Fibroblast of skin of left quadriceps (primary cell): Measurements from ENCODE around the gene PNPT1.
A peak's percentile ranks its signal among the peaks of the same experiment; 100 is the strongest.

Experiments
- DNase-seq, 2 experiments: peaks; one replicate each; pipeline ENCODE4 v3.0.0-alpha.2; 2013; ENCODE audit warnings: low read depth in 2 of 2

PNPT1 gene

DNA sequence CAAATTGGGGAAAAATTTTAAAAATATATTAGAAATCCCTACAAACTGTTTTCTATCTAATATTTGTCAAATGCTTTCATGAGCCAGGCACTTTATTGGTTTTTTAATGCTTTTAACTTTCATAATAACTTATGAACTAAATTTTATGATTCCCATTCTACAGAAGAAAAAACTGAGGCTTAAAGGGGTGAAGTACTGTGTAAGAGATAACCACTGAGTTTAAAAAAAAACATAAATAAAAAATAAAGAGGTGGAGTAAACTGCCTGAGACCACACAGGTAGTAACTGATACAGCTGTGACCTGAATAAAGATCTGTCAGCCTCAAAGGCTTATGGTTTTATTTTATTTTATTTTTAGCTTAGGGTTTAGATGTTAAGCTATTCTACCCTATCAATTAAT, 24.7 kb downstream of the PNPT1 start:
- no peak for DNase-seq

DNA sequence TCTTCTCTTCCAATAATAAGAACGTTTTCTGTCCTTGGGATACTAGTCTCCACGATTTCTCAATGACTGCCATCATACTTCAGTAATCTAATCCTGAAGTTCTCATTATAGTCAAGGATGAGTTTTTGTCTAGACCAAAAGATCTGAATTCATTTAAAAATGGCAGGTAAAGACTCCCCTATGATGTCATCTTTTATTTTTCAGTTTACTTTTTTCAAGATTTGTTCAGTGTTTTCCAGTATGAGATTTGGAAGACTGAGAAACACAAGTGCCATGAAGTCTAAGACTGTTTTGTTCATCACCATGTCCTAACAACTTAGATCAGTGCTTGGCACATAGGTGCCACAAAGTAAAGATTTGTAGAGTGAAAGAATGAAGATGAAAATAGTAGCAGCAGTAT, 40.4 kb downstream of the PNPT1 start:
- DNase-seq: no peak

DNA sequence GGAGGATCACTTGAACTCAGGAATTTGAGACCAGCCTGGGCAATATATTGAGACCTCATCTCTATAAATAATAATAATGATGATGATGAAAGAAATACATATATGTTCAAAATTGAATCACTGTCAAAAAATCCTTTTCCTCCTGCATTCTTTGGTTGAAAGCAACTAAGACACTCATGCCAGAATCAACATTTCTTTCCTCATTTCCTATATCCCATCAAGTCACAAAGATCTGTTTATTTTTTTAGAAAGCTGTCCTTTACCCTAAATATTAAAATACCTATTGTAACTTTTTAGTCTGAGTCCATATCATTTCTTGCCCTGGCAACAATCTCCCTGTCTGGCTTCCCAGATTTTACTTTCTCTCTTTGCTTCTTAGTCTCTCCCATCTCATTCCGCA, 44.4 kb downstream of the PNPT1 start:
- DNase-seq: no peak

DNA sequence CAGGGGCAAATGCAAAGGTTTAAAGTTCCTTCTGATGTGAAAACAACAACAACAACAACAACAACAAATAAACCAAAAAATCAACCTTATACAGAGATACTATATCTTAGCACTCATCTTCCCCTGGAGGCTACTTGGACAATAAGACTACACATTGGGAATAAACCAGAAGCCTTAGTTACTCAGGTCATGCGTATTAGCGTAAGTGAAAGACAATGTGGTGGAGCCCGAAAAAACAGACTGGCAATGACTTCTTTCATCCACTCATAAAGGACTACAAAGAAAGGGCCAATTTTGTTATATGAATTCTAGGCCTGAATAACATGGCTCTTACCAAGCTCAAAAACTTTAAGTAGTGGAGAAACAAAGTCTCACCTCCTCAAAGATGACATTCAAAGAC, 56.8 kb downstream of the PNPT1 start:
- no peak for DNase-seq

DNA sequence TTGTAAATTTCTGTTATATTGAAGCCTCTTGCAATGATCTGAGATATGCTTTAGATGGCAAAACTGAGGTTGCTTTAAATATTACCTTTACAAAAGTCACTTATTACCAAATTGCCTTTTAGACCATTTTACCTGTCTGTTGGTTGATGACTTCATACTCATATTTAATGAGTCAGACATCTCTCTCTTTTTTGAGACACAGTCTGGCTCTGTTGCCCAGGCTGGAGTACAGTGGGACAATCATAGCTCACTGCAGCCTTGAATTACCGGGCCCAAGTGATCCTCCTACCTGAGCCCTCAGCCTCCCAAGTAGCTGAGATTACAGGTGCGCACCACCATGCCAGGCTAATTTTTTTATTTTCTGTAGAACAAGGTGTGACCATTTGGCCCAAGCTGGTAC, 64.7 kb downstream of the PNPT1 start:
- DNase-seq: no peak

DNA sequence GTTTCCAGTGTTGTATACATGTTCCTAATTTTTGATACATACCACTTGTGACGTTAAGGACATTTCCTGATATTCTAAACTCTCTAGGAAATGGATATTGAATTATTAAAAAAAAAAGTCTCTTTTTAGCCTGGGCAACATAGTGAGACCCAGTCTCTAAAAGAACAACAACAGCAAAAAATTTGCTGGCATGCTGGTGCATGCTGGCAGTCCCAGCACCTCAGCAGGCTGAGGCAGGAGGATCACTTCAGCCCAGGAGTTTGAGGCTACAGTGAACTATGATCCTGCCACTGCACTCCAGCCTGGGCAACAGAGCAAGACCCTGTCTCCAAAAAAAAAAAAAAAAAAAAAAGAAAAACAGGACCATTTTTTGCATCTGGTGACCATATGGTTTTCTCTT, 65.7 kb downstream of the PNPT1 start:
- no peak for DNase-seq

DNA sequence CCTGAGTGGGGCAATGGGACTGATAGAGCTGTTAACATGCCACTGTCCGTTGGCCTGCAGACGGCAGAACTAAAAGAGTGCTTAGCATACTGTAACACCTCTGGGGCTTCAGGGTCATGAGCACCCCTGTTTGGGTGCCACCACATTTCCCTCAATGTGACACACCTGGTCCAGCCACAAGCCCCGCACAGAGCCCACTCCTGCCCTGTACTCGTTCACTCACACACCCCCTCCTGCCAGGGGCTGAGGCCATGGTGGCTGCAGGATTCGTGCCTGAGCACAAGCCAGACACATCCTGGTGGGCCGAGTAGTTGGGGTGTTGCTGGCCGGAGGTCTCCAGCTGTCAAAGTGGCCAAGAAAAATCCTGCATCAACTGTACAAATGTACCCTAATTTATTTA, 71.8 kb downstream of the PNPT1 start:
- DNase-seq: no peak

DNA sequence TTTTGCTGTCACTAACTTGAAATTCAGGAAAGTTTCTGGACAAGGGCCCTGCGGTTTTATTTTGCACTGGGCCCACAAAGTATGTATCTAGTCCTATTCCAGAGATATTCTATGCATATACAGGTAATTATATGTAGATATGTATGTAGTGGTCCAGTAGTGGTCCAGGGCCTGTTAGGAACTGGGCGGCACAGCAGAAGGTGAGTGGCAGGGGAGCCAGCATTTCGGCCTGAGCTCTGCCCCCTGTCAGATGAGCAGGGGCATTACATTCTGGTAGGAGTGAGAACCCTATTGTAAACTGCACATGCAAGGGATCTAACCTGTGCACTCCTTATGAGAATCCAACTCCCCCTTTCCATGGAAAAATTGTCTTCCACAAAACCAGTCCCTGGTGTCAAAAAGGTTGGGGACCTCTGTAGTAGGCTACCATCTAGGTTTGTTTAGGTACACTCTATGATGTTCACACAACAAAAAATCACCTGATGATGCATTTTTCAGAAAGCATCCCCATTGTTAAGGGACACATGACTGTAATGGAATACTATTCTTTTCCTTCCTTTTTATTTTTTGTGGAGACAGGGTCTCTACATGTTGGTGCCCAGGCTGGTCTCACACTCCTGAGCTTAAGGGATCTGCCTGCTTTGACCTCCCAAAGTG, 73.4 kb downstream of the PNPT1 start:
- DNase-seq: no peak

DNA sequence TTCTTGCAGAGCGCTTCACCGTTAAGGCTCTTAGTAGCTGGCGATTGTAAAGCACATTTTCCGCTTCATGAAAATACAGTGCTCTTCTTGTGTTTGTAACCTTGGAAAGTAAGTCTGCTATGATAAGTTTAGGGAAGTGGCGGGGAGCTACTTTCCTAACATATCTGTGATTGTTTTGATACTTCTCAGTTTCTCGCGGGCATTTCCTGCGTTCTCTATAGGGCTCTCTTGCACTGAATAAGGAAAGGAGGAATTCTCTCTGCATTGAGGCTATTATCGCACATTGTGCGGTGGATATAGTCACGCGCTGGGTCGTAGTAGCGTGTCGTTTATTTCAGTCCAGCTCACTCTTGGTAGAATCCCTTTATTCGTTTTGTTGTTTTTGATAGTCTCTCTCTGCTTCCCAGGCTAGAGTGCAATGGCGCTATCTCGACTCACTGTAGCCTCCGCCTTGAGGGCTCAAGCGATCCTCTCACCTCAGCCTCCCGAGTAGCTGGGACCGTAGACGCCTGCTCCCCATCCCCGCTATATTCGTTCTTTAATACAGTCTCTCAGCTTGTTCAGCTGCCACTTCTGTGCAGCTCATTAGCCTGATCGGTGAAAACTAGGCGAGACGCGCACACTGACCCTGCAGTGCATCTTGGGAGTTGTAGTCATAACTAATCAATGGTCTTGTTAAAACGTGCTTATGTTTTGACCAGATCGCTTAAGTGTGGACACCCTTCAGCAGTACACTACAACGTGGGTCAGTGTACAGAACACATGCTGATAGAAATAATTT, 75.2 kb downstream of the PNPT1 start:
- DNase-seq: no peak

DNA sequence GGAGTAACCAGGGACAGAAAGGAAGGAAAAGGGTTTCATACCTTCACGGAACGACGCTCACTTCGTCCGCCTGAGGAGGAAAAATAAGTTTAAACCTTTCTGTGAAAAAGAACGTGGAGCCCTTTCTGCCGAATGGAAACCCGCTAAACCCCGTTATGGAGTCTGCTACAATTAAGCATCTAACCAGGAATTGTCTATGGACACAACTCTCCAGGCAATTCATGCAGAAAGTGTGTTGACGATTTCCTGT, 75.7 kb downstream of the PNPT1 start:
- no peak for DNase-seq

DNA sequence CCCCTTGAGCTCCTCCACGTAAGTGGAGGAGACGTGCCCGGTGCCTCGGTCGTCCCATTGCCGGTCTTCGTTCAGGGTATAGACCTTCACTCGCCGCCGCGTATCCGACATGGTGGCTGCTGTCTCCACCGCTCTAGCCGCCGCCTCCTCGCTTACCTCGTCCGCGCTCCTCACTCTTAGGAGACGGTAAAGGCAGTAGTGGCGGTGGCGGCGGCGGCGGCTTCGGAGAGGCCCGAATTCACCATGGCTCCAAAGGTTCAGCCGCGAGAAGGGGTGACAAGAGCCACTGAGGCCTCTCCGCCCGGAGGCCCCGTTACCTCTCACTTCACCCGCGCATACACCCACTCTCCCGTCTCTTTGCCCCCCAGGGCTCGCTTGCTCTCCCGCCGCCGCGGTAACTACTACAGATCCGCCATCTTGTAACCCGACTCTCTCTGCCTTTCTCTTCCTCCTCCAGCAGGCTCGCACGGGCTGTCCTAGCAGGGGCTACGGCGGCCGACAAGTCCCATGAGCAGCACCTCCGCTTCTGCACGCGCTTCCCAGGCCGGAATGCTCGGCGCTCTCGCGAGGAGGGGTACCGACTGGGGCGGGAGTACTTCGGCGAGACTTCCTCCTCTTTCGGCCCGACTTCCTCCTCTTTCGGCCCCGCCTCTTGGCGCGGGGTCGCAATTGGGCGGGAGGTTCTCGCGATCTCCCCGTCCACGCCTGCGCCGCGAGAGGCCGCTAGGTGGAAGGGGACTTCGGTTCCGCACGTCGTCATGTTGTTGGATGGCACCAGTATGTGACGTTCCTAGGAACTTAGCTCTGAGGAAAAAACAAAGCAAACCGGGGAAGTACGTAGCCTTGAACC, 76.2 kb downstream of the PNPT1 start, which contains the start of gene PPP4R3B:
PPP4R3B (minus strand) TSS at position 448 of the 850 bp plus-strand sequence; CDS start at position 111, 337 bp downstream.
- peak; percentile 99 for DNase-seq

DNA sequence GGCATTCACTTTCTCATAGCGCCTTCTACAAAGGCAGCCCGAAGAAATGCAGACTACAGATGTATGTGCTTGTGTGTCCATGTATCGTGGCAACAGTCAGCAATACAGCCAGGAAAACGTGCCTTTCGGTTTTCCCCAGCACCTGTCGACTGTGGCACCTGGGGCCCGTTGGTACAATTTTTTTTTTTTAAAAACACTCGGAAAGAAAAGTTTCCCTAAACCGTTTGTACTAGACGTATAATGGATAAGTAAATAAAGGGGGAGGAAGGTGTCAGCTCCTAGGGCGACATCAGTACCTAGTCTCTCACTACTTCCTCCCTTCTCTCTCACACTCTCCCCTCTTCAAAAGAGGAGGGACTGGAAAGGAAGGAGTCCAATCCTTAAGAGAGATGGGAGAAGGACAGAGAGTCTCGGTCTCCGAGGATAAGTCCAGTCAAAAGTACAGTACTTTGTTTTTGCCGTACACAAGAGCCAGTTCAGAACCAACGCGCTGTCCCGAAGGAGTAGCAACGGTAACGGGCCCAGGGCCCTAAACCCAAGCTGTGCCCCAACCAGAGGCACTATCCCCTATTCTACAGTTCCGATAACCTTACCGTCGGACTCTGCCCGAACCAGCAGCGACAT, 77.0 kb downstream of the PNPT1 start:
- DNase-seq: no peak

DNA sequence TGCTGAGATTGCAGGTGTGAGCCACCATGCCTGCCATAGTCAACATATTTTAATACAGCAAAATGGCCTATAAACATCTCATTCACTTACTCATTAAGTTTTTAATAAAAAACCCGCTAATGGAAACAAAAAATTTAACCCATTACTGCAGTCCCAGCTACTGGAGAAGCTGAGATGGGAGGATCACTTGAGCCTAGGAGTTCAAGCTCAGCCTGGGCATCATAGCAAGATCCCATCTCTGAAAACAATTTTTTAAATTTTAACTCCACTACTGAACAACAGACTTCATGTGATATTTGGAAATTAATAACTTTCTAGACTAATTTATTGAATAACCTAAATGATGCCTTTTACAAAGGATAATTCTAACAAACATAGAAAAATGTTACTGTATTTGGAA, 81.6 kb downstream of the PNPT1 start:
- no peak for DNase-seq

DNA sequence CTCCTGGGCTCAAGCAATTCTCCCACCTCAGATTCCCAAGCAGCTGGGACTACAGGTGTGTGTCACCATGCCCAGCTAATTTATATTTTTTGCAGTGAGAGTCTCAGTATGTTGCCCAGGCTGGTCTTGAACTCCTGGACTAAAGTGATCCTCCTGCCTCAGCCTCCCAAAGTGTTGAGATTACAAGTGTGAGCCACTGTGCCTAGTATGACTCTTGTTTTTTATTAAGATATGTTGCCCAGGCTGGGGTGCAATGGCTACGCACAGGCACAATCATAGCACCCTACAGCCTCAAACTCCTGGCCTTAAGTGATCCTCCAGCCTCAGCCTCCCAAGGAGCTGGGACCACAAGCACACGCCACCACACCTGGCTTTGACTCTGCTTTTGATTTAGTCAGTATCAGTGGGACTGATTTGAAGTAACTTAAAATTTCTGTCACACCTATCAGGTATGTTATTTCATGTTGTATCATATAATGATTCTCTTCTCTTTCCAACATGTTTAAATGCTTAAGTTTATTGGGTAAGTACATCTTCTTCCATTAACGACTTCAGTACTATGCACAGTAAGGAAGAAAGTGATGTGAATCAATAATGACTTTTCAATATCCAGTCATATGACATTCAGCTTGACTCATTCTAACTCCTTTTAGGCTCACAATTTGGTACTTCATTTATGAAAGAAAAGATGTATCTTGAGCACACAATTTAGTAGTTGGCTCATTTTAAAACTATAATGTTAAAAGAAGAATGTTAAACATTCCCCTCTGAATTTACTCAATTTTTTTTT, 82.5 kb downstream of the PNPT1 start:
- no peak for DNase-seq

DNA sequence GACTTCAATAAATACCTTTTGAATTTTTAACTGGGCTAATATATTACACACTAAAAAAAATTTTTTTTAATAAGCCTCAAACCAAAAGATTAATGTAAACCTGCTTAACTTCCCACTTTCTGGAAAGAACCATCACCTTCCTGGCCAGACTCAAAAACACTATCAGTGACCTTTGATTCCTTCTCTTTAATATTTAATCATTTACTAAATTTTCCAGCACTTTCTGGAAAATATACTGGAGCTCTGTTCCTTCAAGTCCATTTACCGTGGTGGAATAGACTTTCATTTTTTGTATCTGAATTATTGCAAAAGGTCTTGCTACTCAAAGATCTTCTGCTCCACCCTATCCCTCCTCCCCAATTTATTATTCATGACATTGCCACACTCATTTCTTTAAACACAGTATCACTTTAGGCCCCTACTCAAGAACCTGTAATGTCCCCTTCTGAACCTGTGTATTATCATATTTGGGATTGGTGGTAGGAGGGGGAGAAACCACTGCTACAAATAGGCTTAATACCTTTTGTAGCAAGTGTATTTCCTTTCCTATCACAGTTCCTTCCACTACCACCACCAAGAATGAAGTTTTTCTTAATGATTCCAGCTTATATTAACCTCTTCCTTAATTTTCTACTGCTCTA, 83.6 kb downstream of the PNPT1 start:
- DNase-seq: no peak

DNA sequence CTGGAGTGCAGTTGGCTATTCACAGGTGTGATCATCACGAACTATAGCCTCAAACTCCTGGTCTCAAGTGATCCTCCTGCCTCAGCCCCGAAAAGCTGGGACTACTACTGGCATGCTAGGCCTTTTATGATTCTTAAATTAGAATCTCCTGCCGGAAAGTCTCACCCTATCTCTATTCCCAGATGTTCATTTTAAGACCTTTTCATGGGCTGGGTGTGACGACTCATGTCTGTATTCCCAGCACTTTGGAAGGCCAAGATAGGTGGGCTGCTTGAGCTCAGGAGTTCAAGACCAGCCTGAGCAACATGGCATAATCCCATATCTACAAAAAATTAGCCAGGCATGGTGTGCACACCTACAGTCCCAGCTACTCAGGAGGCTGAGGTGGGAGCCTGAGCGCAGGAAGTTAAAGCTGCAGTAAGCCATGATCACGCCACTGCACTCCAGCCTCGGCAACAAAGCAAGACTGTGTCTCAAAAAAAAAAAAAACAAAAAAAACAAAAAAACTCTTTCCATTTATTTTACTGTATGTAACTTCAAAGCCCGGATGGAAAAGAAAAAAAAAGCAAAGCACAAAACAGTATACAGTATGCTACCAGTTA, 84.3 kb downstream of the PNPT1 start:
- DNase-seq: no peak

DNA sequence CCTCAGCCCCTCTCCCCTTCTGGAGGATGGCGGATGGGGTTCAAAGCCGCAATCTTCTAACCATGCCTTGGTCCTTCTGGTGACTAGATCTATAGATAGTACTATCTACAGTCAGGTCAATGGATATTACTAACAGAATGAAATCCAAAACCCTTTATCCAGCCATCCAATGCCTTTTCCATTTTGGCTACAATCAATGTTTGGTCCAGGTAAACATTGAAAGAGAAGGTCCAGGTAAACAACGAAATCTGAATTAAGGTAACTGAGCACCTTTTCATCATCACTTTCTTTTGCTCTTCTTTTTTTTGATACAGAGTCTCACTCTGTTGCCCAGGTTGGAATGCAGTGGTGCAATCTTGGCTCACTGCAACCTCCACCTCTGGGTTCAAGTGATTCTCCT, 85.9 kb downstream of the PNPT1 start:
- no peak for DNase-seq

DNA sequence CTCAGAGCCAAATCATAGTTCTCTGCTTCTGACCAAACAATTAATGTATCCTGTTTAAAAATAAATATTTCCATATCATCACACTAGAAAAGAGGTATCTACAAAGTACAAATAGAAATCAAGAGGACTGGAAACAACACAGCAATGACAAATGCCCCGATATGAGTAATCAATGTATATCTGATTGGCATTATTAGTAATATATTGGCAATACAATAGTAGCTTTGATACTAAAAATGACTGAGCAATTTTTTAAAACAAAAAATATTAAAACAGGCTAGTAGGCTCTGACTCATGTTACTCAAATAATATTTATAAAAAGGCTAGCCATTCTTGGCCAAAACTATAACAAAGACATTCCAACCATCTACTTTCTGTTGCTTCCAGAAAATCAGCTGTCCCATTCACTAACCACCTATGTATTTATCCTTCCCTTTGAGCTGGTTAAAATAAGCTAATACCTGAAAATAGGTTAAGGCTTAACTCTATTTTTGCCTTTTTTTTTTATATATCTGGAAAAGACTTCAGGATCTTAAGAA, 89.5 kb downstream of the PNPT1 start:
- no peak for DNase-seq

DNA sequence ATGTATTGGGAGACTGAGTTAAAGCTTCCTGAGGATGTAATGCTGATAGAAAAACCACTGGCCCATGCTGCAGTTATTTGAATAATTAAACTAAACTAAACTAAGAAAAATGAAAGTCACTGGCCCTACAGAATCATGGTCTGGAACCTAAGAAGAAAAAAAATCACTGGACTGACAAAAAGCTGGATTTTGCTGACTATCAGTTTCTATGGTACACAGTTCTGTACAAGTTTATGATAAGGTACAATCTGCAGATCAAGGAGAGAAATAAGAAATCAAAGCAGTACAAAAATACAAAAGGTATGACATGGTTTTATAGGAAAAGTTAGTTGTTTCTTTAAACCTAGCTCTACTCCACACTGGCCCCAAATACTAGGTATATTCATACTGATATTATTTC, 91.8 kb downstream of the PNPT1 start:
- DNase-seq: no peak

DNA sequence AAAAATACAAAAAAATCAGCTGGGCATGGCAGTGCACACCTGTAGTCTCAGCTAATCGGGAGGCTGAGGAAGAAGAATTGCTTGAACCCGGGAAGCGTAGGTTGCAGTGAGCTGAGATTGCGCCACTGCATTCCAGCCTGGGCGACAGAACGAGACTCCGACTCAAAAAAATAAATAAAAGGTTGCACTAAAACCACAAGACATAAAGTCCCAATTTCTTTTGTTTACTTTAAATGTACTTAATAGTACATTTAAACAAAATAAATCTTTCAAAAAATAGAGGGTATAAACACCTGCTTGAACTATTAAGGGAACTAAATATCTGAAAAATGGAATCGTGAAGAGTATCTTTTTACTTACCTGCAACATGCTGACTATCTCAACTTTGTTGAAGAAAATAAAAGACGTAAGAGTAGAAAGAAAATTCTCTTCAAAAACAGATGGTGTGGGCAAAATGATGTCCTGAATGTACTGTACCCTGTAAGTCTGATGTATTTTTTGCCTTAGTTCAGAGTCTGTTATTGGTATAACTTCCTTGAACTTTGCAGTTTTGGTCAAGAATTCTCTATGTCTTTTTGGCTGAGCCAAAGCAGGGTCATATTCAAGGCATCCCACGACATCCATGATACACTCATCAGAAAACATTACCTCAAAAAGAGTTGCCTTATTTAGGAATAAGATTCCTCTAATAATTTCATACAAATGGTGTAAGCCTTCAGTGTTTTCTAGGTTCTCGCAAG, 95.4 kb downstream of the PNPT1 start:
- no peak for DNase-seq
